Retinal pigment epithelial cell (primary cell): ENCODE results near the gene C15orf62.

Experiments used
- DNase-seq: peaks from one replicate; pipeline ENCODE4 v3.0.0-alpha.2; 2010; ENCODE audit warnings: low read depth
- H3K4me3 ChIP-seq: 2 replicates; pipeline ENCODE4 v1.5.1; 2011; ENCODE audit warnings: mild to moderate bottlenecking, low read length, control low read depth, moderate library complexity
- TF ChIP-seq, protein P1 (sequence below): conservative IDR thresholded peaks from 2 replicates; pipeline ENCODE4 v1.5.1; 2011; ENCODE audit warnings: low read depth, low read length, control low read depth, inconsistent platforms

C15orf62 gene

GRCh38 chr15:40819048-40819447 is 49.3 kb downstream of the C15orf62 start:
- DNase-seq = no peak
- TF ChIP-seq, protein P1, sequence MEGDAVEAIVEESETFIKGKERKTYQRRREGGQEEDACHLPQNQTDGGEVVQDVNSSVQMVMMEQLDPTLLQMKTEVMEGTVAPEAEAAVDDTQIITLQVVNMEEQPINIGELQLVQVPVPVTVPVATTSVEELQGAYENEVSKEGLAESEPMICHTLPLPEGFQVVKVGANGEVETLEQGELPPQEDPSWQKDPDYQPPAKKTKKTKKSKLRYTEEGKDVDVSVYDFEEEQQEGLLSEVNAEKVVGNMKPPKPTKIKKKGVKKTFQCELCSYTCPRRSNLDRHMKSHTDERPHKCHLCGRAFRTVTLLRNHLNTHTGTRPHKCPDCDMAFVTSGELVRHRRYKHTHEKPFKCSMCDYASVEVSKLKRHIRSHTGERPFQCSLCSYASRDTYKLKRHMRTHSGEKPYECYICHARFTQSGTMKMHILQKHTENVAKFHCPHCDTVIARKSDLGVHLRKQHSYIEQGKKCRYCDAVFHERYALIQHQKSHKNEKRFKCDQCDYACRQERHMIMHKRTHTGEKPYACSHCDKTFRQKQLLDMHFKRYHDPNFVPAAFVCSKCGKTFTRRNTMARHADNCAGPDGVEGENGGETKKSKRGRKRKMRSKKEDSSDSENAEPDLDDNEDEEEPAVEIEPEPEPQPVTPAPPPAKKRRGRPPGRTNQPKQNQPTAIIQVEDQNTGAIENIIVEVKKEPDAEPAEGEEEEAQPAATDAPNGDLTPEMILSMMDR = no peak
- no peak overlapping the region for H3K4me3 ChIP-seq

- DNase-seq = no peak
- H3K4me3 ChIP-seq = no peak overlapping the region
- TF ChIP-seq, protein P1 = no peak
These were observed 51.4 kb downstream of the C15orf62 start for GRCh38 chr15:40821195-40821594.
